K562 (cell line): ENCODE measurements around the gene SKIDA1. TPM values are rescaled to one million over a fixed set of nuclear protein-coding genes. Genes with fewer than 3 reads are reported as not detected.
A peak's percentile ranks its signal among the peaks of the same experiment; 100 is the strongest.

Experiments
- ATAC-seq: fragments of 200-7000 bp; cut with Tn5 transposase; 3 replicates; pipeline ENCODE4 v1.9.1; 2020; ENCODE audit warnings: moderate library complexity
- BruUV-seq: library from RNA; stranded (reverse); fragments of 400-500 nt; replicated peaks from 2 replicates; lab custom pipeline; 2021; lab: Mats Ljungman, UMichigan
- CTCF ChIA-PET: fragments of 300-600 bp; formaldehyde crosslinking; extraction: SDS; loops from one replicate; lab custom pipeline; 2021; ENCODE audit warnings: low intra/inter-chr PET ratio; lab: Yijun Ruan, JAX
- POLR2A ChIA-PET: fragments of 300-600, 350-650 bp; sonication (Branson Sonifier 250); formaldehyde crosslinking; extraction: SDS; loops from one replicate; lab custom pipeline; 2021; ENCODE audit warnings: antibody characterized with exemption, inconsistent platforms; lab: Yijun Ruan, JAX
- DNase-seq, 4 experiments: peaks; one replicate each; pipeline versions ENCODE4 v3.0.0 to v3.0.0-alpha.2; 2011 to 2018; ENCODE audit warnings: low spot score in 3 of 4, mixed read lengths in 3 of 4; ENCODE audit errors: extremely low read depth in 1 of 4
- FAIRE-seq: peaks from 2 replicates; lab custom pipeline; 2011; peaks lifted over from hg19 to GRCh38; lab: Jason Lieb, UNC
- H2AFZ ChIP-seq: 2 replicates; pipeline ENCODE4 v1.6.0; 2011; ENCODE audit warnings: low read depth, low read length, control low read depth, inconsistent platforms
- H3K27ac ChIP-seq: fragments of 200-600 bp; 3 replicates; pipeline ENCODE4 v1.8.0; 2011; ENCODE audit warnings: low read depth, mild to moderate bottlenecking, control low read depth, inconsistent platforms, low read length, moderate library complexity, mixed read lengths; ENCODE audit errors: extremely low read depth
- H3K27me3 ChIP-seq, 2 experiments: fragments of 300-600 bp in 1 of 2; 2 replicates in 1 of 2; 3 replicates in 1 of 2; pipeline versions ENCODE4 v1.6.0 to v1.8.0; 2011; ENCODE audit warnings: inconsistent platforms in 2 of 2, low read length in 2 of 2, mild to moderate bottlenecking in 1 of 2, mixed read lengths in 1 of 2, moderate library complexity in 1 of 2; ENCODE audit not compliant: control insufficient read depth in 2 of 2, insufficient read depth in 2 of 2
- H3K36me3 ChIP-seq: fragments of 300-600 bp; 3 replicates; pipeline ENCODE4 v1.8.0; 2011; ENCODE audit warnings: mild to moderate bottlenecking, low read length, inconsistent platforms; ENCODE audit not compliant: control insufficient read depth, insufficient read depth
- H3K4me1 ChIP-seq, 2 experiments: fragments of 200-600 bp in 1 of 2; replicated peaks in 1 of 2; 2 replicates in 1 of 2; 3 replicates in 1 of 2; pipeline versions ENCODE4 v1.5.1 to v1.8.0; 2011; ENCODE audit warnings: inconsistent platforms in 2 of 2, low read length in 2 of 2, mild to moderate bottlenecking in 1 of 2, mixed read lengths in 1 of 2, moderate library complexity in 1 of 2; ENCODE audit not compliant: control insufficient read depth in 2 of 2, insufficient read depth in 2 of 2
- H3K4me2 ChIP-seq: 2 replicates; pipeline ENCODE4 v1.6.1; 2011; ENCODE audit warnings: low read length, control low read depth, inconsistent platforms, mixed read lengths; ENCODE audit not compliant: insufficient read depth
- H3K4me3 ChIP-seq: fragments of 200-600 bp; sonication (generic), shearing (Covaris generic); 2 replicates; pipeline ENCODE4 v1.5.1; 2016; ENCODE audit warnings: control low read depth, inconsistent platforms
- H3K79me2 ChIP-seq: fragments of 200-600 bp; 3 replicates; pipeline ENCODE4 v1.8.0; 2011; ENCODE audit warnings: low read length, inconsistent platforms; ENCODE audit not compliant: control insufficient read depth, insufficient read depth
- H3K9ac ChIP-seq, 2 experiments: 2 replicates each; pipeline versions ENCODE4 v1.6.0 to v1.6.1; 2011; ENCODE audit warnings: low read depth in 2 of 2, low read length in 2 of 2, control low read depth in 1 of 2, inconsistent platforms in 1 of 2, mild to moderate bottlenecking in 1 of 2, mixed read lengths in 1 of 2; ENCODE audit not compliant: insufficient read depth in 1 of 2
- H3K9me1 ChIP-seq: one replicate; pipeline ENCODE4 v1.6.0; 2011; ENCODE audit warnings: inconsistent platforms, mild to moderate bottlenecking, low read length, moderate library complexity; ENCODE audit not compliant: control insufficient read depth, insufficient read depth
- H3K9me3 ChIP-seq: replicated peaks from 2 replicates; pipeline ENCODE4 v1.5.1; 2011; ENCODE audit warnings: low read depth, low read length, inconsistent platforms; ENCODE audit not compliant: control insufficient read depth, insufficient read depth
- H4K20me1 ChIP-seq: replicated peaks from 2 replicates; pipeline ENCODE4 v1.6.1; 2011; ENCODE audit warnings: low read length, inconsistent platforms, mixed read lengths; ENCODE audit not compliant: control insufficient read depth, insufficient read depth
- ARID3B ChIP-seq: fragments of 250-450 bp; sonication (Bioruptor Pico); IDR thresholded peaks from 2 replicates; pipeline ENCODE4 v1.4.0; 2020; ENCODE audit warnings: borderline replicate concordance
- ATF1 ChIP-seq, 2 experiments: fragments of 450-650 bp in 1 of 2; IDR thresholded peaks; 2 replicates each; pipeline ENCODE4 v1.6.1; 2016; ENCODE audit warnings: missing compliant biosample characterization in 1 of 2, missing genetic modification characterization in 1 of 2
- CHD4 ChIP-seq: fragments of 200-600 bp; sonication (generic); IDR thresholded peaks from 3 replicates; pipeline ENCODE4 v1.6.1; 2012; ENCODE audit warnings: low read depth, mild to moderate bottlenecking, mixed read lengths, low read length, inconsistent platforms; ENCODE audit not compliant: insufficient read depth, insufficient replicate concordance, poor library complexity, severe bottlenecking
- CXXC5 ChIP-seq: fragments of 250-450 bp; sonication (Bioruptor Pico); IDR thresholded peaks from 2 replicates; pipeline ENCODE4 v1.8.0; 2022; ENCODE audit warnings: inconsistent platforms, mild to moderate bottlenecking, moderate library complexity
- EHMT2 ChIP-seq: fragments of 450-650 bp; IDR thresholded peaks from 2 replicates; pipeline ENCODE4 v1.6.1; 2018; ENCODE audit warnings: antibody characterized with exemption
- HOXB6 ChIP-seq: fragments of 250-450 bp; sonication (Bioruptor Pico); IDR thresholded peaks from 2 replicates; pipeline ENCODE4 v1.5.1; 2022; ENCODE audit warnings: mild to moderate bottlenecking, borderline replicate concordance
- IRF1 ChIP-seq: sonication (generic); formaldehyde crosslinking; IDR thresholded peaks from 2 replicates; pipeline ENCODE4 v1.8.0; 2022; ENCODE audit warnings: missing genetic modification reagents, mild to moderate bottlenecking, borderline replicate concordance
- NR2C1 ChIP-seq, 2 experiments: fragments of 450-650 bp; IDR thresholded peaks; 2 replicates each; pipeline ENCODE4 v1.6.1; 2017; ENCODE audit warnings: mild to moderate bottlenecking in 2 of 2, antibody characterized with exemption in 1 of 2, inconsistent platforms in 1 of 2, missing compliant biosample characterization in 1 of 2, missing genetic modification characterization in 1 of 2
- SMARCA5 ChIP-seq: fragments of 450-650 bp; IDR thresholded peaks from 2 replicates; pipeline ENCODE4 v1.6.1; 2016
- SNIP1 ChIP-seq: fragments of 450-650 bp; IDR thresholded peaks from 2 replicates; pipeline ENCODE4 v1.7.1; 2017; ENCODE audit warnings: low read depth, mild to moderate bottlenecking
- TCFL5 ChIP-seq: fragments of 250-450 bp; sonication (Bioruptor Pico); conservative IDR thresholded peaks from 2 replicates; pipeline ENCODE4 v1.6.1; 2021; ENCODE audit warnings: mild to moderate bottlenecking, moderate library complexity, matching md5 sums
- ZNF282 ChIP-seq: sonication (generic); formaldehyde crosslinking; IDR thresholded peaks from 2 replicates; pipeline ENCODE4 v1.8.1; 2023; ENCODE audit warnings: missing genetic modification reagents
- ZNF76 ChIP-seq: fragments of 250-450 bp; sonication (Bioruptor Pico); IDR thresholded peaks from 2 replicates; pipeline ENCODE4 v1.4.0; 2020; ENCODE audit warnings: mild to moderate bottlenecking, moderate library complexity, borderline replicate concordance
- ZNF785 ChIP-seq: fragments of 250-450 bp; sonication (Bioruptor Pico); IDR thresholded peaks from 2 replicates; pipeline ENCODE4 v1.4.0; 2020; ENCODE audit warnings: mild to moderate bottlenecking
- WGBS: fragments of 100-300 bp; shearing (Covaris generic); methylation state at CpG from one replicate; pipeline ENCODE4 v1.1.6; 2016; ENCODE audit warnings: low coverage, mixed read lengths; ENCODE audit not compliant: insufficient coverage; ENCODE audit errors: missing lambda C conversion rate; 5-methylcytosine and 5-hydroxymethylcytosine counted together
- in situ Hi-C: fragments of 300-500 bp; cut with MboI; formaldehyde crosslinking; loops from 4 replicates; pipeline ENCODE4 v1.15.0; 2018; ENCODE audit warnings: inconsistent platforms, mixed read lengths
- intact Hi-C: fragments of 100-400 bp; cut with micrococcal nuclease; formaldehyde crosslinking; loops from 2 replicates; pipeline ENCODE4 v1.14.2; 2022
- polyA plus RNA-seq, 8 experiments: library from polyadenylated mRNA; depleted of rRNA in 4 of 8; stranded (reverse) in 5 of 8; unstranded in 3 of 8; fragments of >200 nt; fragmentation: Nextera tagmentation in 2 of 8; fragmentation: Illumina TruSeq in 1 of 8; extraction: Ambion mirVana in 2 of 8; extraction: Trizol in 1 of 8; gene quantifications; 2 replicates each; pipeline versions ENCODE4 v1.2.1 to v1.2.3, GENCODE V29; 2011 to 2014; ENCODE audit warnings: inconsistent platforms in 1 of 8, missing spikeins in 1 of 8
- total RNA-seq, 7 experiments: library from RNA; depleted of rRNA in 6 of 7; stranded (reverse); fragments of >200 nt in 6 of 7; fragmentation: Illumina TruSeq in 2 of 7; extraction: Trizol in 2 of 7; gene quantifications; 2 replicates each; pipeline versions ENCODE4 v1.2.1 to v1.2.3, GENCODE V29; 2011 to 2021; ENCODE audit warnings: low replicate concordance in 1 of 7

SKIDA1 gene
- total and polyA plus RNA-seq, 9 of the 15 experiments (the other 6 are each of a cell fraction or from before 2014, with no cell fraction given) = 0.05 to 1.1 (median 0.42) TPM

GRCh38 chr10:21495752-21496342, 29.6 kb downstream of the SKIDA1 start:
- in situ Hi-C loops = loop anchor here (25.0 kb wide), 1 partner anchor 441 kb away; no protein-coding TSS in a partner anchor
- Histone ChIP-seq H3K9ac (peak overlapping the region; percentile 72 to 94), H3K27ac (peak overlapping the region; percentile 85), H3K9me3 (no peaks in the 10 kb centered on the region; the same call in 1 of the 2 replicates), H3K36me3 (no peaks in the 10 kb centered on the region), H3K79me2 (no peaks in the 10 kb centered on the region), H3K4me2 (peak overlapping the region; percentile 95), H4K20me1 (no peaks in the 10 kb centered on the region), H3K27me3 (no peaks in the 10 kb centered on the region), H2AFZ (peak overlapping the region; percentile 93), H3K4me3 (peak overlapping the region; percentile 71), H3K4me1 (peaks cover 0 to 42% of the 10 kb centered on the region in 2 experiments; a peak in 2 of 5 replicates), H3K9me1 (no peaks in the 10 kb centered on the region)
- ChIA-PET POLR2A (interaction anchor here (0.6 to 2.1 kb wide), 5 partner anchors 31 to 1385 kb away, joined by 3 to 14 read pairs (median 3); partner anchors contain the start of gene SKIDA1), CTCF (interaction anchor here (0.7 to 2.8 kb wide), 2 partner anchors 236 to 239 kb away, joined by 4 to 15 read pairs; no protein-coding TSS in a partner anchor)
- no TSS peak for BruUV-seq
- peak; percentile 86 for ATAC-seq
- under 1% methylated on average over 23 of the region's 58 CpGs for WGBS
- FAIRE-seq = peak; percentile 85
- DNase-seq = peak; percentile 90 to 96 (median 96)
- intact Hi-C loops = loop anchor here (2.0 to 10.0 kb wide), 4 partner anchors 21 to 456 kb away; partner anchors contain the start of gene MLLT10
- TF ChIP-seq CXXC5 (CRISPR knock-in tag) (peak; percentile 79), ZNF282 (peak; percentile 88), SNIP1 (no peak), NR2C1 (IDR thresholded peaks at IDR 0.05) (no peak), NR2C1 (tag; IDR thresholded peaks at IDR 0.05) (no peak), ZNF785 (CRISPR knock-in tag) (no peak), HOXB6 (CRISPR knock-in tag) (no peak), EHMT2 (no peak), TCFL5 (no peak), CHD4 (no peak), ZNF76 (no peak), IRF1 (no peak), ATF1 (CRISPR knock-in tag; IDR thresholded peaks at IDR 0.05) (no peak), ATF1 (tag; IDR thresholded peaks at IDR 0.05) (peak; percentile 33; the same call in 1 of the 2 replicates), SMARCA5 (no peak), ARID3B (CRISPR knock-in tag) (no peak)
